ENCODE measurements around the gene KCNJ9. TPM values are rescaled to one million over a fixed set of nuclear protein-coding genes. Genes with fewer than 3 reads are reported as not detected.
"Not testable (repeated sequence)": the region's sequence is repeated elsewhere in the genome, so short reads cannot be mapped to it uniquely, and the experiment has no call there.

Gene KCNJ9
- total RNA-seq, 2 experiments from 2014 or later = not detected

DNA sequence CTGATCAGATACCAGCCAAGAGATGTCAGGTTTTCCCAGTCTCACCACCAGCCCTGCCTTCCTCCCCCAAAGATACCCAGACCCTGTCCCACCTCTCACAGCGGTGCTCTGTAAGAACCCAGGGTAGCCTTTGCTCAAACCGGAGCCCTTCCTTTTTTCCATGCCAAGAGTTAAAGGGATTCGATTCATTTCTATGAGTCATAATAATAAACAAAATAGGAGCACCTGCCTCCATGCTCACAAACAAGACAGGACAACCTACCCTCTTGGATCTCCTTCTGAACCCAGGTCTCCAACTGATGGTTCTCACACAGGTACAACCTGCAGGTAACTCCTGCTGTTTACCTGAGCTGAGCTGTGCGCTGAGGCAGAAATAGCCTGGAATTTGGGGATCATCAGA lies 28.3 kb downstream of the KCNJ9 start:
- no peak for DNase-seq
- Histone ChIP-seq H3K9me3 (ENCODE audit: control insufficient read depth in 1 of 2, insufficient read depth in 1 of 2, low read length in 2 of 2) (no peaks in the 10 kb centered on the region), H3K27me3 (ENCODE audit: control insufficient read depth in 1 of 2, insufficient read depth in 2 of 2, low read length in 2 of 2) (peaks cover 0 to 5% of the 10 kb centered on the region in 2 experiments), H3K4me1 (ENCODE audit: insufficient read depth, low read length) (no peaks in the 10 kb centered on the region), H3K36me3 (ENCODE audit: insufficient read depth, low read length) (no peaks in the 10 kb centered on the region), H3K27ac (ENCODE audit: low read depth in 1 of 2, low read length in 2 of 2) (no peak overlapping the region), H3K4me3 (ENCODE audit: low read length) (no peak overlapping the region)
- Mint-ChIP-seq H3K9me3 (no peaks in the 10 kb centered on the region), H3K4me3 (no peak overlapping the region), H3K27ac (no peak overlapping the region), H3K36me3 (ENCODE audit: low read depth) (no peaks in the 10 kb centered on the region), H3K27me3 (peaks cover 8% of the 10 kb centered on the region), H3K4me1 (ENCODE audit: low read depth) (no peaks in the 10 kb centered on the region)
- ATAC-seq (ENCODE audit: poor library complexity) = no peak
- intact Hi-C loops (cut with DNase I, micrococcal nuclease) = loop anchor here in 1 of 2 experiments (10.0 kb wide), 1 partner anchor 265 kb away; no protein-coding TSS in a partner anchor
- TF ChIP-seq, protein P1, sequence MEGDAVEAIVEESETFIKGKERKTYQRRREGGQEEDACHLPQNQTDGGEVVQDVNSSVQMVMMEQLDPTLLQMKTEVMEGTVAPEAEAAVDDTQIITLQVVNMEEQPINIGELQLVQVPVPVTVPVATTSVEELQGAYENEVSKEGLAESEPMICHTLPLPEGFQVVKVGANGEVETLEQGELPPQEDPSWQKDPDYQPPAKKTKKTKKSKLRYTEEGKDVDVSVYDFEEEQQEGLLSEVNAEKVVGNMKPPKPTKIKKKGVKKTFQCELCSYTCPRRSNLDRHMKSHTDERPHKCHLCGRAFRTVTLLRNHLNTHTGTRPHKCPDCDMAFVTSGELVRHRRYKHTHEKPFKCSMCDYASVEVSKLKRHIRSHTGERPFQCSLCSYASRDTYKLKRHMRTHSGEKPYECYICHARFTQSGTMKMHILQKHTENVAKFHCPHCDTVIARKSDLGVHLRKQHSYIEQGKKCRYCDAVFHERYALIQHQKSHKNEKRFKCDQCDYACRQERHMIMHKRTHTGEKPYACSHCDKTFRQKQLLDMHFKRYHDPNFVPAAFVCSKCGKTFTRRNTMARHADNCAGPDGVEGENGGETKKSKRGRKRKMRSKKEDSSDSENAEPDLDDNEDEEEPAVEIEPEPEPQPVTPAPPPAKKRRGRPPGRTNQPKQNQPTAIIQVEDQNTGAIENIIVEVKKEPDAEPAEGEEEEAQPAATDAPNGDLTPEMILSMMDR (IDR thresholded peaks at IDR 0.05) = no peak
- POLR2A ChIA-PET = no interaction called here
- CTCF ChIA-PET = interaction anchor here (1.4 to 2.0 kb wide), 2 partner anchors 24 to 142 kb away, joined by 5 to 8 read pairs; no protein-coding TSS in a partner anchor

DNA sequence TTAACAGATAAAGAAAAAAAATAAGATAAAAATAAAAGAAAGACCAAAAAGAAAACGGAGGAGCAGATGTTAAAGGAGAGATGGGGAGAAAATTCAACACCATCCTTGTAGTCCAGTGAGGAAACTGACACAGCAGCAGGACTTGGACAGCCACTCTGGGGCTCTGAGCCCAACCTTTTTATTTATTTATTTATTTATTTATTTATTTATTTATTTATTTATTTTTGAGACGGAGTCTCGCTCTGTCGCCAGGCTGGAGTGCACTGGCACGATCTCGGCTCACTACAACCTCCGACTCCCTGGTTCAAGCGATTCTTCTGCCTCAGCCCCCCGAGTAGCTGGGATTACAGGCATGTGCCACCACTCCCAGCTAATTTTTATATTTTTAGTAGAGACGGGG lies 30.1 kb downstream of the KCNJ9 start:
- H3K4me3 Mint-ChIP-seq; intact Hi-C loops (cut with DNase I, micrococcal nuclease); H3K4me3 ChIP-seq (ENCODE audit: low read length); POLR2A ChIA-PET; H3K27ac ChIP-seq (ENCODE audit: low read depth in 1 of 2, low read length in 2 of 2); H3K4me1 Mint-ChIP-seq (ENCODE audit: low read depth); H3K27ac Mint-ChIP-seq; DNase-seq; H3K9me3 ChIP-seq (ENCODE audit: control insufficient read depth in 1 of 2, insufficient read depth in 1 of 2, low read length in 2 of 2); ATAC-seq (ENCODE audit: poor library complexity); H3K36me3 ChIP-seq (ENCODE audit: insufficient read depth, low read length); H3K4me1 ChIP-seq (ENCODE audit: insufficient read depth, low read length); H3K36me3 Mint-ChIP-seq (ENCODE audit: low read depth); CTCF ChIA-PET; H3K9me3 Mint-ChIP-seq: not testable (repeated sequence)
- H3K27me3 ChIP-seq (ENCODE audit: control insufficient read depth in 1 of 2, insufficient read depth in 2 of 2, low read length in 2 of 2) = peaks cover 3 to 12% of the 10 kb centered on the region in 2 experiments
- peaks cover 19% of the 10 kb centered on the region for H3K27me3 Mint-ChIP-seq

DNA sequence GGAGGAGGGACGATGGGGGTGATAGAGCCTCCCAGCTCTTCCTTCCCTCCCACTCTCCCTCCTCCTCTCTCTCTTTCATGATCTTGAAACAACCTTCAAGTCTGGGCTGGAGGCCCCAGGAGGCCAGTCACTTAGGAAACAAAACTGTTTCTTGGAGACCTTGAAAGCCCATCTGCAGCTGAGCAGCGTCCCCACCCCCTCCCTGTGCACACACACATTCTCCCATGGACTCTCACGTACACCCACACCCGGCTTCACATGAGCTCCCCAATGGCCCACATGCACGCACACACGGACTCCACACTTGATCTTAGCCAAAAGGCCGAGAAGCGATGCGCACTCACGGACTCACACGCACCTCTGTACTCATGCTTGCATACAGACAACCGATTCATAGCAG lies 31.0 kb downstream of the KCNJ9 start:
- Histone ChIP-seq H3K4me3 (ENCODE audit: low read length) (no peak overlapping the region), H3K27me3 (ENCODE audit: control insufficient read depth in 1 of 2, insufficient read depth in 2 of 2, low read length in 2 of 2) (peaks cover 7 to 19% of the 10 kb centered on the region in 2 experiments), H3K4me1 (ENCODE audit: insufficient read depth, low read length) (no peaks in the 10 kb centered on the region), H3K27ac (ENCODE audit: low read depth in 1 of 2, low read length in 2 of 2) (no peak overlapping the region), H3K9me3 (ENCODE audit: control insufficient read depth in 1 of 2, insufficient read depth in 1 of 2, low read length in 2 of 2) (no peaks in the 10 kb centered on the region), H3K36me3 (ENCODE audit: insufficient read depth, low read length) (no peaks in the 10 kb centered on the region)
- Mint-ChIP-seq H3K36me3 (ENCODE audit: low read depth) (no peaks in the 10 kb centered on the region), H3K4me3 (no peak overlapping the region), H3K9me3 (no peaks in the 10 kb centered on the region), H3K27me3 (peaks cover 19% of the 10 kb centered on the region), H3K27ac (no peak overlapping the region), H3K4me1 (ENCODE audit: low read depth) (no peaks in the 10 kb centered on the region)
- CTCF ChIA-PET = no interaction called here
- intact Hi-C loops (cut with DNase I, micrococcal nuclease) = no loop called here
- TF ChIP-seq, protein P1 (IDR thresholded peaks at IDR 0.05) = no peak
- POLR2A ChIA-PET = no interaction called here
- no peak for ATAC-seq (ENCODE audit: poor library complexity)
- DNase-seq = no peak

DNA sequence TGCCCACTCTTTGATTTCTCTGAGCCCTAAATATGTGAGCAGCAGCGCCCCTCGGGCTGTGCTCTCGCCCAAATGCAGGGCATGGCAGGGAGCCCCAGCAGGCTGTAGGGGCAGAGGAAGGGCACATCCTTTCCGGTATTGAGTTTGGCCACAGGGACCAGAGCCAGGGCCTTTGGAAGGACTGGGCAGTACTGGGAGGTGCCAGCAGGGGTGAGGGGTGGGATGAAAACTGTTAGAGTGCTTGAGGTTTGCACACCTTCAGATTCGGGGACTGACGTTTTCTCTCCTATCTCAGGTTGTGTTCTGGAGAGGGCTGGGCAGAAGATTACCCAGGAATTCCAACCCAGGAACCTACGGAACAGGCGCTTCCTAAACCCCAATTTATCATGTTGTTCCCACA lies 32.1 kb downstream of the KCNJ9 start:
- DNase-seq (no peak), ATAC-seq (ENCODE audit: poor library complexity) (no peak)
- Mint-ChIP-seq H3K36me3 (ENCODE audit: low read depth) (no peaks in the 10 kb centered on the region), H3K27ac (no peak overlapping the region), H3K4me3 (no peak overlapping the region), H3K9me3 (no peaks in the 10 kb centered on the region), H3K4me1 (ENCODE audit: low read depth) (no peaks in the 10 kb centered on the region), H3K27me3 (peaks cover 23% of the 10 kb centered on the region)
- peaks cover 7 to 21% of the 10 kb centered on the region in 2 experiments for H3K27me3 ChIP-seq (ENCODE audit: control insufficient read depth in 1 of 2, insufficient read depth in 2 of 2, low read length in 2 of 2)
- TF ChIP-seq, protein P1 (IDR thresholded peaks at IDR 0.05) = no peak
- H3K27ac ChIP-seq (ENCODE audit: low read depth in 1 of 2, low read length in 2 of 2) = no peak overlapping the region
- H3K4me1 ChIP-seq (ENCODE audit: insufficient read depth, low read length) = no peaks in the 10 kb centered on the region
- POLR2A ChIA-PET = no interaction called here
- CTCF ChIA-PET = no interaction called here
- intact Hi-C loops (cut with DNase I, micrococcal nuclease) = no loop called here
- H3K36me3 ChIP-seq (ENCODE audit: insufficient read depth, low read length) = no peaks in the 10 kb centered on the region
- H3K4me3 ChIP-seq (ENCODE audit: low read length) = no peak overlapping the region
- H3K9me3 ChIP-seq (ENCODE audit: control insufficient read depth in 1 of 2, insufficient read depth in 1 of 2, low read length in 2 of 2) = no peaks in the 10 kb centered on the region
